Astrocyte (in vitro differentiated cells and primary cell): ENCODE measurements around the gene SMIM10L2A. TPM values are rescaled to one million over a fixed set of nuclear protein-coding genes. Genes with fewer than 3 reads are reported as not detected.
A peak's percentile ranks its signal among the peaks of the same experiment; 100 is the strongest.

Experiments used
- DNase-seq: peaks from one replicate; pipeline ENCODE4 v3.0.0-alpha.2; 2010; ENCODE audit warnings: low read depth
- FAIRE-seq: peaks from 2 replicates; lab custom pipeline; 2011; peaks lifted over from hg19 to GRCh38; lab: Jason Lieb, UNC
- H2AFZ ChIP-seq: 2 replicates; pipeline ENCODE4 v1.6.0; 2012; ENCODE audit warnings: low read depth, low read length, inconsistent platforms
- H3K27ac ChIP-seq: 2 replicates; pipeline ENCODE4 v1.5.1; 2011; ENCODE audit warnings: low read depth, low read length, inconsistent platforms
- H3K27me3 ChIP-seq: 2 replicates; pipeline ENCODE4 v1.6.0; 2011; ENCODE audit warnings: low read length, inconsistent platforms; ENCODE audit not compliant: insufficient read depth
- H3K36me3 ChIP-seq: 2 replicates; pipeline ENCODE4 v1.5.1; 2011; ENCODE audit warnings: low read length, inconsistent platforms; ENCODE audit not compliant: insufficient read depth
- H3K4me1 ChIP-seq: 2 replicates; pipeline ENCODE4 v1.5.1; 2011; ENCODE audit warnings: low read length, inconsistent platforms; ENCODE audit not compliant: insufficient read depth
- H3K4me2 ChIP-seq: 2 replicates; pipeline ENCODE4 v1.6.0; 2012; ENCODE audit warnings: low read length, inconsistent platforms
- H3K4me3 ChIP-seq: 2 replicates; pipeline ENCODE4 v1.5.1; 2011; ENCODE audit warnings: low read depth, mild to moderate bottlenecking, low read length, inconsistent platforms; ENCODE audit not compliant: insufficient read depth
- H3K79me2 ChIP-seq: 2 replicates; pipeline ENCODE4 v1.6.0; 2012; ENCODE audit warnings: mild to moderate bottlenecking, low read length, inconsistent platforms; ENCODE audit not compliant: insufficient read depth
- H3K9ac ChIP-seq: 2 replicates; pipeline ENCODE4 v1.6.0; 2012; ENCODE audit warnings: mild to moderate bottlenecking, low read length, inconsistent platforms
- H3K9me3 ChIP-seq: 2 replicates; pipeline ENCODE4 v1.5.1; 2012; ENCODE audit warnings: low read depth, mild to moderate bottlenecking, low read length, inconsistent platforms; ENCODE audit not compliant: insufficient read depth
- H4K20me1 ChIP-seq: 2 replicates; pipeline ENCODE4 v1.6.0; 2012; ENCODE audit warnings: low read length, inconsistent platforms; ENCODE audit not compliant: insufficient read depth
- H3K27ac Mint-ChIP-seq: one replicate; pipeline ENCODE4 v1.8.0; 2021; ENCODE audit warnings: mild to moderate bottlenecking, mixed read lengths; ENCODE audit not compliant: unreplicated experiment
- H3K27me3 Mint-ChIP-seq: one replicate; pipeline ENCODE4 v1.8.0; 2021; ENCODE audit warnings: low read depth, mixed read lengths; ENCODE audit not compliant: unreplicated experiment
- H3K36me3 Mint-ChIP-seq: one replicate; pipeline ENCODE4 v1.8.0; 2021; ENCODE audit warnings: low read depth, mixed read lengths; ENCODE audit not compliant: unreplicated experiment
- H3K4me1 Mint-ChIP-seq: one replicate; pipeline ENCODE4 v1.8.0; 2021; ENCODE audit warnings: low read depth, mixed read lengths; ENCODE audit not compliant: unreplicated experiment
- H3K4me3 Mint-ChIP-seq: one replicate; pipeline ENCODE4 v1.8.0; 2021; ENCODE audit warnings: mild to moderate bottlenecking, moderate library complexity, mixed read lengths; ENCODE audit not compliant: unreplicated experiment
- H3K9me3 Mint-ChIP-seq: one replicate; pipeline ENCODE4 v1.8.0; 2021; ENCODE audit warnings: mild to moderate bottlenecking, mixed read lengths; ENCODE audit not compliant: unreplicated experiment
- CTCF ChIP-seq: IDR thresholded peaks from 2 replicates; pipeline ENCODE4 v1.5.1; 2011; ENCODE audit warnings: low read depth, mild to moderate bottlenecking, inconsistent platforms, low read length, moderate library complexity; ENCODE audit not compliant: insufficient read depth
- EZH2 ChIP-seq: IDR thresholded peaks from 2 replicates; pipeline ENCODE4 v1.6.1; 2012; ENCODE audit warnings: mild to moderate bottlenecking, low read length, inconsistent platforms; ENCODE audit not compliant: insufficient read depth
- total RNA-seq: library from RNA; stranded (reverse); gene quantifications from 2 replicates; pipeline ENCODE4 v1.2.1, GENCODE V29; 2021

The SMIM10L2A gene
- total RNA-seq, 1 donor from 2014 or later: 0.18 TPM

- no peaks in the 10 kb centered on the region for H3K36me3 ChIP-seq
- H3K36me3 Mint-ChIP-seq: no peaks in the 10 kb centered on the region
- TF ChIP-seq CTCF (no peak), EZH2 (no peak)
- FAIRE-seq: peak; percentile 74
- H3K27ac Mint-ChIP-seq: no peak overlapping the region
- no peaks in the 10 kb centered on the region for H3K4me1 ChIP-seq
- no peak overlapping the region for H3K27ac ChIP-seq
- no peak overlapping the region for H2AFZ ChIP-seq
- H3K9me3 ChIP-seq: no peaks in the 10 kb centered on the region
- no peak overlapping the region for H3K4me3 ChIP-seq
- H4K20me1 ChIP-seq: no peaks in the 10 kb centered on the region
- no peak overlapping the region for H3K4me2 ChIP-seq
- H3K79me2 ChIP-seq: no peaks in the 10 kb centered on the region
- no peak overlapping the region for H3K4me3 Mint-ChIP-seq
- peaks cover 3% of the 10 kb centered on the region for H3K4me1 Mint-ChIP-seq
- H3K27me3 Mint-ChIP-seq: no peaks in the 10 kb centered on the region
- no peak for DNase-seq
- no peaks in the 10 kb centered on the region for H3K9me3 Mint-ChIP-seq
- no peaks in the 10 kb centered on the region for H3K27me3 ChIP-seq
- no peak overlapping the region for H3K9ac ChIP-seq
Measured at GRCh38 chrX:135391734-135392133, 30.0 kb upstream of the SMIM10L2A start.

GRCh38 chrX:135393051-135393450, 28.7 kb upstream of the SMIM10L2A start:
- Mint-ChIP-seq H3K4me3 (no peak overlapping the region), H3K9me3 (no peaks in the 10 kb centered on the region), H3K36me3 (no peaks in the 10 kb centered on the region), H3K4me1 (peaks cover 3% of the 10 kb centered on the region), H3K27ac (no peak overlapping the region), H3K27me3 (no peaks in the 10 kb centered on the region)
- TF ChIP-seq EZH2 (no peak), CTCF (no peak)
- FAIRE-seq: no peak
- Histone ChIP-seq H3K79me2 (no peaks in the 10 kb centered on the region), H3K4me1 (no peaks in the 10 kb centered on the region), H3K9me3 (no peaks in the 10 kb centered on the region), H3K4me2 (no peak overlapping the region), H3K27me3 (no peaks in the 10 kb centered on the region), H3K9ac (no peak overlapping the region), H2AFZ (no peak overlapping the region), H3K4me3 (no peak overlapping the region), H4K20me1 (no peaks in the 10 kb centered on the region), H3K27ac (no peak overlapping the region), H3K36me3 (no peaks in the 10 kb centered on the region)
- no peak for DNase-seq

- Histone ChIP-seq H3K9ac (no peak overlapping the region), H3K36me3 (no peaks in the 10 kb centered on the region), H3K4me2 (no peak overlapping the region), H4K20me1 (no peaks in the 10 kb centered on the region), H2AFZ (no peak overlapping the region), H3K4me3 (no peak overlapping the region), H3K79me2 (no peaks in the 10 kb centered on the region), H3K27me3 (no peaks in the 10 kb centered on the region), H3K4me1 (no peaks in the 10 kb centered on the region), H3K27ac (no peak overlapping the region), H3K9me3 (no peaks in the 10 kb centered on the region)
- TF ChIP-seq CTCF (no peak), EZH2 (no peak)
- Mint-ChIP-seq H3K27me3 (no peaks in the 10 kb centered on the region), H3K27ac (no peak overlapping the region), H3K36me3 (no peaks in the 10 kb centered on the region), H3K4me1 (no peaks in the 10 kb centered on the region), H3K4me3 (no peak overlapping the region), H3K9me3 (no peaks in the 10 kb centered on the region)
- DNase-seq (no peak), FAIRE-seq (no peak)
Measured at GRCh38 chrX:135395064-135395463, 26.7 kb upstream of the SMIM10L2A start.
